ENCODE results near the gene UBE2B.
"Not testable (repeated sequence)": the region's sequence is repeated elsewhere in the genome, so short reads cannot be mapped to it uniquely, and the experiment has no call there.

UBE2B gene

DNA sequence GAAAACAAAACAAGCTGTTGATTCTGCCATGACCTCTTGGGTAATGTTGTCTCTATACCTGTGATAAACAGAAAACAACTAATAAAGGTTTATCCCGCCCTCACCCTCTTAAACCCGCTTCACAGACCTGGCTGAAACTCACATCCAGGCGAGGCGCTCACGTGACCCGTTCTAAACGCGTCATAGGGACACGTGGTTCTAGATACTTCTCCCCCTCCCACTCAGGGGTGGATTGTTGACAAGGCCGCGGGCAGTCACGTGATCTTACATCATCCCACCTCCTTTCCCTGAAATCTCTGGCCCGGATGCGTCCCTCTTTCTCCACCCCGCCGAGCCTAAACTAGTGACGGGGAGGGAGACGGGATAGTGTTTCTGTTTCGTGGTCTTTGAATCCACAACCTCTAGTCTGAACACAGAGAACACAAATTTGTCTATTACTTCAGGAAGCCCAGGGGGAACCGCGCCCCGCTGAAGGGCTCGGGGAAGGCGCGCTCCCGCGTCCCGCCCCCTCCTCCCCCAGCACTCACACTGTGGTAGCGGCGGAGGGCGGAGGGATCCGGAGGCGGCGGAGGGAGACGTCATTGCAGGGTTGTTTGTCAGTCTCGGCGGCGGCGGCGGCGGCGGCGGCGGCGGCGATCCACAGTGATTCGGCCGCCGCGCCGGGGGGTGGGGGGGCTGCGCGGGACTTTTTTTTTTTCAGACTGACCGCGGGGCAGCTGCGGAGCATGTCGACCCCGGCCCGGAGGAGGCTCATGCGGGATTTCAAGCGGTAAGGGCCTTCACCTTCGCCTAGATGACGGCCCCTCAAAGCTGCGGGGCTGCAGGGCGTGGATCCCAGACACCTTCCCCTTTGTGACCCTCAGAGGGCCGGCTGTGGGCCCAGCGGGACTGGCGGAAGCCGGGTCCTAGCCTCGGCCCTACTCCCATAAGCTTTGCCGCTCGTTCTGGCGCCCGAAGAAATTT, at the start of gene UBE2B:
Gene UBE2B (plus strand): TSS at position 699 of the 963 bp plus-strand sequence. CDS start 27 bp downstream, at position 726.
- H3K9ac ChIP-seq (ENCODE audit: insufficient read length, low read depth) = peak within 1 kb of the TSS; percentile 93
- H3K4me3 ChIP-seq (ENCODE audit: insufficient read length, low read depth) = peak within 1 kb of the TSS; percentile 85
- no peaks in the 10 kb centered on the region for H3K9me3 ChIP-seq (ENCODE audit: insufficient read depth, low read length)
- TF ChIP-seq YY1 (IDR thresholded peaks at IDR 0.05; ENCODE audit: insufficient read depth, insufficient read length) (no peak), SUZ12 (IDR thresholded peaks at IDR 0.05; ENCODE audit: extremely low read depth, insufficient read depth, insufficient read length) (no peak), ZNF274 (IDR thresholded peaks at IDR 0.05; ENCODE audit: low read depth, low read length) (no peak)
- peaks cover 20% of the 10 kb centered on the region for H3K36me3 ChIP-seq (ENCODE audit: insufficient read depth, insufficient read length, low read length)
- H3K4me1 ChIP-seq (ENCODE audit: insufficient read depth, insufficient read length) = no peaks in the 10 kb centered on the region
- no peaks in the 10 kb centered on the region for H3K27me3 ChIP-seq (ENCODE audit: insufficient read depth, insufficient read length)
- DNase-seq (ENCODE audit: low read depth, low spot score) = peak; percentile 96

- no peak overlapping the region for H3K4me3 ChIP-seq (ENCODE audit: insufficient read length, low read depth)
- TF ChIP-seq YY1 (IDR thresholded peaks at IDR 0.05; ENCODE audit: insufficient read depth, insufficient read length) (no peak), SUZ12 (IDR thresholded peaks at IDR 0.05; ENCODE audit: extremely low read depth, insufficient read depth, insufficient read length) (no peak), ZNF274 (IDR thresholded peaks at IDR 0.05; ENCODE audit: low read depth, low read length) (no peak)
These were observed 44.0 kb upstream of the UBE2B start for GRCh38 chr5:134327327-134327726.

DNA sequence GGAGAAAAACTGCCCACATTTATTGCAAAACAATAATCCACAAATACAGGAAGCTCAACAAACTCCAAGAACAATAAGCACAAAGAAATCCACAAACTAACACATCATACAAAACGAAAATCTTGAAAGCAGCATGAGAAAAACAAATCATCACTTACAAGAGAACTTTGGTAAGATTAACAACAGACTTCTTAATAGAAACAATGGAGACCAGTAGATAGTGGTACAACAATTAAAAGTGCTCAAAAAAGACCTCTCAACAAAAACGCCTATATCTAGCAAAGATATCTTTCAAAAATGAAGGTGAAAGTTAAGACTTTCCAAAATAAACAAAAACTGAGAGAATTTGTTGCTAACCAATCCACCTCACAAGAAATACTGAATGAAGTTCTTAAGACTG, 42.8 kb upstream of the UBE2B start:
- Histone ChIP-seq H3K27me3 (ENCODE audit: insufficient read depth, insufficient read length) (no peaks in the 10 kb centered on the region), H3K36me3 (ENCODE audit: insufficient read depth, insufficient read length, low read length) (no peaks in the 10 kb centered on the region), H3K4me1 (ENCODE audit: insufficient read depth, insufficient read length) (no peaks in the 10 kb centered on the region), H3K9ac (ENCODE audit: insufficient read length, low read depth) (no peak overlapping the region), H3K4me3 (ENCODE audit: insufficient read length, low read depth) (no peak overlapping the region), H3K9me3 (ENCODE audit: insufficient read depth, low read length) (peaks cover 16% of the 10 kb centered on the region)
- no peak for TF ChIP-seq SUZ12 (IDR thresholded peaks at IDR 0.05; ENCODE audit: extremely low read depth, insufficient read depth, insufficient read length)
- no peak for TF ChIP-seq YY1 (IDR thresholded peaks at IDR 0.05; ENCODE audit: insufficient read depth, insufficient read length)
- no peak for TF ChIP-seq ZNF274 (IDR thresholded peaks at IDR 0.05; ENCODE audit: low read depth, low read length)
- no peak for DNase-seq (ENCODE audit: low read depth, low spot score)

More at GRCh38 chr5:134327327-134327726, 44.0 kb upstream of the UBE2B start:
- no peak for DNase-seq (ENCODE audit: low read depth, low spot score)
- H3K9ac ChIP-seq (ENCODE audit: insufficient read length, low read depth) = no peak overlapping the region
- no peaks in the 10 kb centered on the region for H3K27me3 ChIP-seq (ENCODE audit: insufficient read depth, insufficient read length)
- no peaks in the 10 kb centered on the region for H3K36me3 ChIP-seq (ENCODE audit: insufficient read depth, insufficient read length, low read length)
- H3K4me1 ChIP-seq (ENCODE audit: insufficient read depth, insufficient read length) = no peaks in the 10 kb centered on the region
- peaks cover 16% of the 10 kb centered on the region for H3K9me3 ChIP-seq (ENCODE audit: insufficient read depth, low read length)

- not testable (repeated sequence) for H3K9ac ChIP-seq (ENCODE audit: insufficient read length, low read depth); H3K36me3 ChIP-seq (ENCODE audit: insufficient read depth, insufficient read length, low read length); H3K4me3 ChIP-seq (ENCODE audit: insufficient read length, low read depth); H3K27me3 ChIP-seq (ENCODE audit: insufficient read depth, insufficient read length); H3K4me1 ChIP-seq (ENCODE audit: insufficient read depth, insufficient read length)
- peaks cover 14% of the 10 kb centered on the region; the same call in 1 of the 2 replicates for H3K9me3 ChIP-seq (ENCODE audit: insufficient read depth, low read length)
- peak; percentile 51 for DNase-seq (ENCODE audit: low read depth, low spot score)
These were observed 34.5 kb upstream of the UBE2B start for GRCh38 chr5:134336833-134337232.

GRCh38 chr5:134343500-134343899, 27.9 kb upstream of the UBE2B start:
- H3K4me3 ChIP-seq (ENCODE audit: insufficient read length, low read depth); H3K36me3 ChIP-seq (ENCODE audit: insufficient read depth, insufficient read length, low read length); DNase-seq (ENCODE audit: low read depth, low spot score); H3K4me1 ChIP-seq (ENCODE audit: insufficient read depth, insufficient read length); H3K27me3 ChIP-seq (ENCODE audit: insufficient read depth, insufficient read length); H3K9ac ChIP-seq (ENCODE audit: insufficient read length, low read depth); H3K9me3 ChIP-seq (ENCODE audit: insufficient read depth, low read length): not testable (repeated sequence)

- H3K36me3 ChIP-seq (ENCODE audit: insufficient read depth, insufficient read length, low read length); H3K4me3 ChIP-seq (ENCODE audit: insufficient read length, low read depth); H3K9me3 ChIP-seq (ENCODE audit: insufficient read depth, low read length); H3K27me3 ChIP-seq (ENCODE audit: insufficient read depth, insufficient read length); H3K4me1 ChIP-seq (ENCODE audit: insufficient read depth, insufficient read length); H3K9ac ChIP-seq (ENCODE audit: insufficient read length, low read depth); DNase-seq (ENCODE audit: low read depth, low spot score): not testable (repeated sequence)
These were observed 25.9 kb upstream of the UBE2B start for GRCh38 chr5:134345476-134345875.

DNA sequence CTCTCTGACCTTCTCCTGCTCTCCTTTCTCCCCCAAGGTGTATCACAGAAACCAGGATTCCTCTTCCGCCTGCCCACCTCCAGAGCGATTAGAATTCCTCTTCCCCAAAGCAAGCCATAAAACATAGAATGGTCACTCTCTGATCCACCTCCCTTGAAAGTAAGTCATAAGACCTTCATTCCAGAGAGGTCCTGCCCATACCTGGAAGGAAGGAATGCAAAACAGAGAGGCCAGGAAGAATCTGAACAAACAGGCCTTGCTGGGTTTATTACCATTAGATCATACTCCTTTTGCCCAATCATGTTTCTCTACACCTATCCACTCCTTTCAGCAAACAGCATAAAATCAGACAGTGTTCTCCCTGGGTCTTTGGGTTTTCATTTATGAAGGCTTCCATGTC, 25.4 kb upstream of the UBE2B start:
- no peaks in the 10 kb centered on the region for H3K4me1 ChIP-seq (ENCODE audit: insufficient read depth, insufficient read length)
- H3K9ac ChIP-seq (ENCODE audit: insufficient read length, low read depth) = no peak overlapping the region
- no peak for DNase-seq (ENCODE audit: low read depth, low spot score)
- TF ChIP-seq ZNF274 (IDR thresholded peaks at IDR 0.05; ENCODE audit: low read depth, low read length) (no peak), YY1 (IDR thresholded peaks at IDR 0.05; ENCODE audit: insufficient read depth, insufficient read length) (no peak), SUZ12 (IDR thresholded peaks at IDR 0.05; ENCODE audit: extremely low read depth, insufficient read depth, insufficient read length) (no peak)
- H3K4me3 ChIP-seq (ENCODE audit: insufficient read length, low read depth) = no peak overlapping the region
- H3K27me3 ChIP-seq (ENCODE audit: insufficient read depth, insufficient read length) = no peaks in the 10 kb centered on the region
- H3K9me3 ChIP-seq (ENCODE audit: insufficient read depth, low read length) = no peaks in the 10 kb centered on the region; the same call in 1 of the 2 replicates
- peaks cover 5% of the 10 kb centered on the region for H3K36me3 ChIP-seq (ENCODE audit: insufficient read depth, insufficient read length, low read length)
